K562 (cell line): Measurements from ENCODE around the gene PRICKLE2.

Source experiments
- BRCA1 ChIP-seq, 2 experiments: fragments of 450-650 bp in 1 of 2; sonication (generic) in 1 of 2; formaldehyde crosslinking in 1 of 2; IDR thresholded peaks; 2 replicates each; pipeline versions ENCODE4 v1.5.0 to v1.6.1; 2017 to 2020; ENCODE audit warnings: mild to moderate bottlenecking in 1 of 2, missing genetic modification reagents in 1 of 2
- ETS2 ChIP-seq: IDR thresholded peaks from 2 replicates; pipeline ENCODE4 v1.6.1; 2016; ENCODE audit warnings: borderline replicate concordance, missing genetic modification characterization, mild to moderate bottlenecking, moderate library complexity, missing compliant biosample characterization; ENCODE audit not compliant: poor library complexity, severe bottlenecking
- ZNF778 ChIP-seq: fragments of 450-650 bp; formaldehyde crosslinking; IDR thresholded peaks from 2 replicates; pipeline ENCODE4 v1.4.0; 2020; ENCODE audit warnings: mild to moderate bottlenecking, moderate library complexity

GRCh38 chr3:64221571-64222257, 3.6 kb downstream of the PRICKLE2 start:
- TF ChIP-seq ZNF778 (CRISPR knock-in tag) (no peak), BRCA1 (IDR thresholded peaks at IDR 0.05) (no peak), BRCA1 (CRISPR knock-in tag; IDR thresholded peaks at IDR 0.05) (no peak), ETS2 (no peak)
